SK-N-MC (cell line): ENCODE results near the gene GAS5.

Experiments
- EZH2 ChIP-seq: fragments of 200-600 bp; sonication (generic); IDR thresholded peaks from one replicate; pipeline ENCODE4 v1.6.1; 2017; ENCODE audit warnings: antibody characterized with exemption
- FOXP2 ChIP-seq: optimal IDR thresholded peaks from 2 replicates; pipeline ENCODE3; 2011; ENCODE audit warnings: mild to moderate bottlenecking, moderate library complexity; ENCODE audit not compliant: insufficient read depth; ENCODE audit errors: extremely low read length, control extremely low read depth
- POLR2AphosphoS5 ChIP-seq: IDR thresholded peaks from 2 replicates; pipeline ENCODE4 v1.6.1; 2012; ENCODE audit warnings: mild to moderate bottlenecking, low read depth, low read length, borderline replicate concordance

DNA sequence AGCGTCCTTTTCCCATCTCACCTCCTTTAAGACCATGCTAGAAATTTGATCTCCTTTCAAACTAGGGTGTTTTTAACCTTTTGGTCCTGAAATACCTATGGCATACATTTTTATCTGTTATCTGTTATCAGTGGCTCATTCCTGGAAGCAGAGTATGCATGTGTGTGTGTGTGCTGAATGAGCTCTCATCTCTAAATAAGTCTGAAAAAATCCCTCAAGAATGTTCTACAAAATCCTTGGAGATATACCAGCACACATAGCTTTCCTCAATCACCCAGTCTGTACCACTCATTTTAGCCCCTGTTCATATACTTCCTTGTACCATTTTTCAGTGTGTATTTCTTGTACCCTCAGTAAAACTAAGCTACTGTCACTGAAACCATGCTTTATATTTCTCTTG lies 49.3 kb downstream of the GAS5 start:
- no peak for TF ChIP-seq POLR2AphosphoS5
- TF ChIP-seq EZH2, result no peak
- TF ChIP-seq FOXP2, result no peak
